HEK293 (cell line): ENCODE measurements around the gene MYO1B.

Experiments
- CTCF ChIA-PET: fragments of 350-600 bp; formaldehyde crosslinking; extraction: SDS; loops from one replicate; lab custom pipeline; 2021; ENCODE audit warnings: antibody characterized with exemption; lab: Yijun Ruan, JAX
- POLR2A ChIA-PET: fragments of 300-600 bp; formaldehyde crosslinking; extraction: SDS; loops from one replicate; lab custom pipeline; 2020; ENCODE audit warnings: antibody characterized with exemption, inconsistent platforms; lab: Yijun Ruan, JAX
- H3K27ac ChIP-seq: fragments of 200-500 bp; sonication (Bioruptor generic); 2 replicates; pipeline ENCODE4 v1.5.1; 2014; ENCODE audit warnings: low read depth, low read length, control low read depth, inconsistent platforms; ENCODE audit errors: extremely low read depth
- H3K36me3 ChIP-seq, 2 experiments: fragments of 200-500 bp in 1 of 2; sonication (Bioruptor generic) in 1 of 2; 1 replicate in 1 of 2; 2 replicates in 1 of 2; pipeline ENCODE4 v1.5.1; 2014 to 2017; ENCODE audit warnings: inconsistent platforms in 2 of 2, low read length in 2 of 2; ENCODE audit not compliant: control insufficient read depth in 2 of 2, insufficient read depth in 1 of 2
- H3K4me1 ChIP-seq: fragments of 200-500 bp; sonication (Bioruptor generic); 2 replicates; pipeline ENCODE4 v1.5.1; 2014; ENCODE audit warnings: mild to moderate bottlenecking, low read length, inconsistent platforms; ENCODE audit not compliant: control insufficient read depth, insufficient read depth
- H3K4me3 ChIP-seq: 2 replicates; pipeline ENCODE4 v1.5.1; 2011; ENCODE audit warnings: low read depth, mild to moderate bottlenecking, control low read depth, low read length, moderate library complexity
- H3K9me3 ChIP-seq: fragments of 200-500 bp; sonication (Bioruptor generic); 2 replicates; pipeline ENCODE4 v1.5.1; 2014; ENCODE audit warnings: low read depth, low read length, inconsistent platforms; ENCODE audit not compliant: control insufficient read depth, insufficient read depth
- KLF7 ChIP-seq: fragments of 450-650 bp; formaldehyde crosslinking; IDR thresholded peaks from 2 replicates; pipeline ENCODE4 v1.5.1; 2016; ENCODE audit warnings: missing biosample characterization, missing genetic modification characterization, borderline replicate concordance
- MZF1 ChIP-seq: fragments of 450-650 bp; formaldehyde crosslinking; IDR thresholded peaks from 2 replicates; pipeline ENCODE4 v1.5.1; 2017; ENCODE audit warnings: missing biosample characterization, missing genetic modification characterization, borderline replicate concordance
- SCRT2 ChIP-seq: fragments of 450-650 bp; formaldehyde crosslinking; IDR thresholded peaks from 2 replicates; pipeline ENCODE4 v1.5.1; 2016; ENCODE audit warnings: missing biosample characterization, missing genetic modification characterization
- ZBTB21 ChIP-seq: fragments of 450-650 bp; formaldehyde crosslinking; IDR thresholded peaks from 2 replicates; pipeline ENCODE4 v1.5.1; 2017; ENCODE audit warnings: missing biosample characterization, missing genetic modification characterization
- ZNF140 ChIP-seq: fragments of 450-650 bp; formaldehyde crosslinking; IDR thresholded peaks from 2 replicates; pipeline ENCODE4 v1.5.1; 2016; ENCODE audit warnings: missing biosample characterization, missing genetic modification characterization
- ZNF169 ChIP-seq: fragments of 450-650 bp; formaldehyde crosslinking; IDR thresholded peaks from 2 replicates; pipeline ENCODE4 v1.5.1; 2016; ENCODE audit warnings: missing biosample characterization, missing genetic modification characterization
- ZNF221 ChIP-seq: fragments of 450-650 bp; formaldehyde crosslinking; IDR thresholded peaks from 2 replicates; pipeline ENCODE4 v1.5.1; 2017; ENCODE audit warnings: missing biosample characterization, missing genetic modification characterization, borderline replicate concordance
- ZNF341 ChIP-seq: fragments of 450-650 bp; formaldehyde crosslinking; IDR thresholded peaks from 2 replicates; pipeline ENCODE4; 2016; ENCODE audit warnings: low read depth, missing biosample characterization, missing genetic modification characterization
- ZNF610 ChIP-seq: fragments of 450-650 bp; formaldehyde crosslinking; IDR thresholded peaks from 2 replicates; pipeline ENCODE4 v1.5.1; 2016; ENCODE audit warnings: missing biosample characterization, missing genetic modification characterization, borderline replicate concordance
- ZNF645 ChIP-seq: fragments of 450-650 bp; formaldehyde crosslinking; IDR thresholded peaks from 2 replicates; pipeline ENCODE4; 2016; ENCODE audit warnings: missing biosample characterization, missing genetic modification characterization
- ZNF701 ChIP-seq: fragments of 450-650 bp; formaldehyde crosslinking; IDR thresholded peaks from 2 replicates; pipeline ENCODE4 v1.5.1; 2016; ENCODE audit warnings: missing biosample characterization, missing genetic modification characterization
- ZNF830 ChIP-seq: fragments of 450-650 bp; IDR thresholded peaks from 2 replicates; pipeline ENCODE4 v1.5.0; 2018; ENCODE audit warnings: missing biosample characterization, missing genetic modification characterization, low read depth, mild to moderate bottlenecking, moderate library complexity
- TF ChIP-seq, protein P1 (sequence below): fragments of 450-650 bp; formaldehyde crosslinking; IDR thresholded peaks from 2 replicates; pipeline ENCODE4 v1.5.1; 2017; ENCODE audit warnings: missing biosample characterization, missing genetic modification characterization
- TF ChIP-seq, protein P2 (sequence below): fragments of 450-650 bp; formaldehyde crosslinking; IDR thresholded peaks from 2 replicates; pipeline ENCODE4 v1.5.1; 2016; ENCODE audit warnings: missing biosample characterization, missing genetic modification characterization, low read depth
- TF ChIP-seq, protein P3 (sequence below): fragments of 450-650 bp; IDR thresholded peaks from 2 replicates; pipeline ENCODE4 v1.5.1; 2018; ENCODE audit warnings: missing biosample characterization, mild to moderate bottlenecking, missing genetic modification characterization
- TF ChIP-seq, protein P4 (sequence below): fragments of 450-650 bp; formaldehyde crosslinking; IDR thresholded peaks from 2 replicates; pipeline ENCODE4 v1.5.1; 2017; ENCODE audit warnings: missing biosample characterization, missing genetic modification characterization
- TF ChIP-seq, protein P5 (sequence below): fragments of 450-650 bp; formaldehyde crosslinking; IDR thresholded peaks from 2 replicates; pipeline ENCODE4 v1.5.1; 2017; ENCODE audit warnings: missing biosample characterization, missing genetic modification characterization

Gene MYO1B

DNA sequence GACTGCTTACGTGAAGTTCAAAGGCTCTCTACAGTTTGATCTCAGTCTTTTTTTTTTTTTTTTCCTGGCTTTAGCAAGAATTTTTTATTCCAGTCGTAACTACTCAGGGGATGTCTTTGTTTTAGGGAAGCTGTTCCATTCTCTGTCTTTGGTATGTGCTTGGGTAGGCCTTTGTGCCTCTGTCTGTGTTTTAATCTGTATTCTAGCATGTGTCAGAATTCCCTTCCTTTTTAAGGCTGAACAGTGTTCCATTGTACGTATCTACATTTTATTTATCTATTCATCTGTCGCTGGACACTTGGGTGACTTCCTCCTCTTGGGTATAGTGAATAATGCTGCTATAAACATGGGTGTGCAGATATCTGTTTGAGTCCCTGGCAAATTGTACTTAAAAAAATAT, 42.6 kb downstream of the MYO1B start:
- no peak for TF ChIP-seq KLF7 (tag by site-specific recombination)
- no peak for TF ChIP-seq ZNF341
- TF ChIP-seq, protein P1, sequence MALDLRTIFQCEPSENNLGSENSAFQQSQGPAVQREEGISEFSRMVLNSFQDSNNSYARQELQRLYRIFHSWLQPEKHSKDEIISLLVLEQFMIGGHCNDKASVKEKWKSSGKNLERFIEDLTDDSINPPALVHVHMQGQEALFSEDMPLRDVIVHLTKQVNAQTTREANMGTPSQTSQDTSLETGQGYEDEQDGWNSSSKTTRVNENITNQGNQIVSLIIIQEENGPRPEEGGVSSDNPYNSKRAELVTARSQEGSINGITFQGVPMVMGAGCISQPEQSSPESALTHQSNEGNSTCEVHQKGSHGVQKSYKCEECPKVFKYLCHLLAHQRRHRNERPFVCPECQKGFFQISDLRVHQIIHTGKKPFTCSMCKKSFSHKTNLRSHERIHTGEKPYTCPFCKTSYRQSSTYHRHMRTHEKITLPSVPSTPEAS (tag by site-specific recombination) = no peak
- no peak for TF ChIP-seq ZNF140
- no peak for TF ChIP-seq ZNF830 (tag by site-specific recombination)
- Histone ChIP-seq H3K36me3 (peaks cover 0 to 6% of the 10 kb centered on the region in 2 experiments; a peak in 1 of 3 replicates), H3K4me1 (no peaks in the 10 kb centered on the region), H3K4me3 (no peak overlapping the region), H3K9me3 (no peaks in the 10 kb centered on the region), H3K27ac (no peak overlapping the region)
- ChIA-PET POLR2A (no interaction called here), CTCF (interaction anchor here (0.6 to 0.7 kb wide), 2 partner anchors 10 to 440 kb away, joined by 3 read pairs; no protein-coding TSS in a partner anchor)

DNA sequence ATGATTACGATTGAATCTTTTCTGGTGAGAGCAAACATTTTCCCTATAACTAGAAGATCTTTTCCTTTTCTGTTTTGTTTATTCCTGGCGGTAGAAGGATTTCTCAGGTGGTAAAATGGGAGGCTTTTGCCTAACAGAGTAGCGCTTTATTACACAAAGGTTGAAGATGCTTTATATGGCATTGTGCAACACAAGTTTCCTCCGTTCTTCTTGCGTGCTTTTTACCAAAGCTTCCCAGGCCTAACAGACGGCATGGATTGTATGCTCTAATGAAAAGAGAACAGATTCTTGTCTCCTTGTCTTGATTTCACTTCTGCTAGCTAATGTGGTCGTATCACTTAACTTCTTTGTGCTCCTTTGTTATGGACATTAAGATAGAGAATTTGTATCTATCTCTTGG, 43.8 kb downstream of the MYO1B start:
- CTCF ChIA-PET = no interaction called here
- no peak for TF ChIP-seq ZBTB21
- TF ChIP-seq ZNF221 (tag by site-specific recombination) = no peak
- no peak for TF ChIP-seq ZNF701
- no peak for TF ChIP-seq SCRT2 (tag by site-specific recombination)
- TF ChIP-seq ZNF610 (tag by site-specific recombination) = no peak
- TF ChIP-seq, protein P2, sequence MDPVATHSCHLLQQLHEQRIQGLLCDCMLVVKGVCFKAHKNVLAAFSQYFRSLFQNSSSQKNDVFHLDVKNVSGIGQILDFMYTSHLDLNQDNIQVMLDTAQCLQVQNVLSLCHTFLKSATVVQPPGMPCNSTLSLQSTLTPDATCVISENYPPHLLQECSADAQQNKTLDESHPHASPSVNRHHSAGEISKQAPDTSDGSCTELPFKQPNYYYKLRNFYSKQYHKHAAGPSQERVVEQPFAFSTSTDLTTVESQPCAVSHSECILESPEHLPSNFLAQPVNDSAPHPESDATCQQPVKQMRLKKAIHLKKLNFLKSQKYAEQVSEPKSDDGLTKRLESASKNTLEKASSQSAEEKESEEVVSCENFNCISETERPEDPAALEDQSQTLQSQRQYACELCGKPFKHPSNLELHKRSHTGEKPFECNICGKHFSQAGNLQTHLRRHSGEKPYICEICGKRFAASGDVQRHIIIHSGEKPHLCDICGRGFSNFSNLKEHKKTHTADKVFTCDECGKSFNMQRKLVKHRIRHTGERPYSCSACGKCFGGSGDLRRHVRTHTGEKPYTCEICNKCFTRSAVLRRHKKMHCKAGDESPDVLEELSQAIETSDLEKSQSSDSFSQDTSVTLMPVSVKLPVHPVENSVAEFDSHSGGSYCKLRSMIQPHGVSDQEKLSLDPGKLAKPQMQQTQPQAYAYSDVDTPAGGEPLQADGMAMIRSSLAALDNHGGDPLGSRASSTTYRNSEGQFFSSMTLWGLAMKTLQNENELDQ (tag by site-specific recombination) = no peak
- no peak for TF ChIP-seq MZF1 (tag by site-specific recombination)
- TF ChIP-seq, protein P3, sequence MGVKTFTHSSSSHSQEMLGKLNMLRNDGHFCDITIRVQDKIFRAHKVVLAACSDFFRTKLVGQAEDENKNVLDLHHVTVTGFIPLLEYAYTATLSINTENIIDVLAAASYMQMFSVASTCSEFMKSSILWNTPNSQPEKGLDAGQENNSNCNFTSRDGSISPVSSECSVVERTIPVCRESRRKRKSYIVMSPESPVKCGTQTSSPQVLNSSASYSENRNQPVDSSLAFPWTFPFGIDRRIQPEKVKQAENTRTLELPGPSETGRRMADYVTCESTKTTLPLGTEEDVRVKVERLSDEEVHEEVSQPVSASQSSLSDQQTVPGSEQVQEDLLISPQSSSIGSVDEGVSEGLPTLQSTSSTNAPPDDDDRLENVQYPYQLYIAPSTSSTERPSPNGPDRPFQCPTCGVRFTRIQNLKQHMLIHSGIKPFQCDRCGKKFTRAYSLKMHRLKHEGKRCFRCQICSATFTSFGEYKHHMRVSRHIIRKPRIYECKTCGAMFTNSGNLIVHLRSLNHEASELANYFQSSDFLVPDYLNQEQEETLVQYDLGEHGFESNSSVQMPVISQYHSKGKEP (tag by site-specific recombination) = no peak
- TF ChIP-seq ZNF169 (tag by site-specific recombination) = no peak
- TF ChIP-seq, protein P4, sequence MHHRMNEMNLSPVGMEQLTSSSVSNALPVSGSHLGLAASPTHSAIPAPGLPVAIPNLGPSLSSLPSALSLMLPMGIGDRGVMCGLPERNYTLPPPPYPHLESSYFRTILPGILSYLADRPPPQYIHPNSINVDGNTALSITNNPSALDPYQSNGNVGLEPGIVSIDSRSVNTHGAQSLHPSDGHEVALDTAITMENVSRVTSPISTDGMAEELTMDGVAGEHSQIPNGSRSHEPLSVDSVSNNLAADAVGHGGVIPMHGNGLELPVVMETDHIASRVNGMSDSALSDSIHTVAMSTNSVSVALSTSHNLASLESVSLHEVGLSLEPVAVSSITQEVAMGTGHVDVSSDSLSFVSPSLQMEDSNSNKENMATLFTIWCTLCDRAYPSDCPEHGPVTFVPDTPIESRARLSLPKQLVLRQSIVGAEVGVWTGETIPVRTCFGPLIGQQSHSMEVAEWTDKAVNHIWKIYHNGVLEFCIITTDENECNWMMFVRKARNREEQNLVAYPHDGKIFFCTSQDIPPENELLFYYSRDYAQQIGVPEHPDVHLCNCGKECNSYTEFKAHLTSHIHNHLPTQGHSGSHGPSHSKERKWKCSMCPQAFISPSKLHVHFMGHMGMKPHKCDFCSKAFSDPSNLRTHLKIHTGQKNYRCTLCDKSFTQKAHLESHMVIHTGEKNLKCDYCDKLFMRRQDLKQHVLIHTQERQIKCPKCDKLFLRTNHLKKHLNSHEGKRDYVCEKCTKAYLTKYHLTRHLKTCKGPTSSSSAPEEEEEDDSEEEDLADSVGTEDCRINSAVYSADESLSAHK = no peak
- TF ChIP-seq, protein P5, sequence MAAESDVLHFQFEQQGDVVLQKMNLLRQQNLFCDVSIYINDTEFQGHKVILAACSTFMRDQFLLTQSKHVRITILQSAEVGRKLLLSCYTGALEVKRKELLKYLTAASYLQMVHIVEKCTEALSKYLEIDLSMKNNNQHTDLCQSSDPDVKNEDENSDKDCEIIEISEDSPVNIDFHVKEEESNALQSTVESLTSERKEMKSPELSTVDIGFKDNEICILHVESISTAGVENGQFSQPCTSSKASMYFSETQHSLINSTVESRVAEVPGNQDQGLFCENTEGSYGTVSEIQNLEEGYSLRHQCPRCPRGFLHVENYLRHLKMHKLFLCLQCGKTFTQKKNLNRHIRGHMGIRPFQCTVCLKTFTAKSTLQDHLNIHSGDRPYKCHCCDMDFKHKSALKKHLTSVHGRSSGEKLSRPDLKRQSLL (tag by site-specific recombination) = no peak
- no peak for TF ChIP-seq ZNF645 (tag by site-specific recombination)
- H3K27ac ChIP-seq = no peak overlapping the region
- H3K4me1 ChIP-seq = no peaks in the 10 kb centered on the region
- H3K36me3 ChIP-seq = peaks cover 0 to under 1% of the 10 kb centered on the region in 2 experiments; a peak in 1 of 3 replicates
- POLR2A ChIA-PET = no interaction called here
- no peaks in the 10 kb centered on the region for H3K9me3 ChIP-seq
- H3K4me3 ChIP-seq = no peak overlapping the region
